GM18519 (cell line): ENCODE data around the gene TAL1.
A peak's percentile ranks its signal among the peaks of the same experiment; 100 is the strongest.

Experiments used
- ATAC-seq: cut with Tn5 transposase; IDR thresholded peaks from one replicate; pipeline ENCODE4 v1.9.1; 2021; ENCODE audit warnings: mild to moderate bottlenecking, moderate library complexity; ENCODE audit not compliant: unreplicated experiment, low FRiP score

Gene TAL1

GRCh38 chr1:47189844-47190508 lies 42.0 kb downstream of the TAL1 start, which contains the start of gene PDZK1IP1:
PDZK1IP1 (minus strand) TSS chr1:47190036; CDS start chr1:47189932, 104 bp downstream.
- no peak for ATAC-seq

GRCh38 chr1:47188791-47189785 lies 42.9 kb downstream of the TAL1 start:
- ATAC-seq = no peak

GRCh38 chr1:47187926-47188250 lies 44.1 kb downstream of the TAL1 start:
- no peak for ATAC-seq

DNA sequence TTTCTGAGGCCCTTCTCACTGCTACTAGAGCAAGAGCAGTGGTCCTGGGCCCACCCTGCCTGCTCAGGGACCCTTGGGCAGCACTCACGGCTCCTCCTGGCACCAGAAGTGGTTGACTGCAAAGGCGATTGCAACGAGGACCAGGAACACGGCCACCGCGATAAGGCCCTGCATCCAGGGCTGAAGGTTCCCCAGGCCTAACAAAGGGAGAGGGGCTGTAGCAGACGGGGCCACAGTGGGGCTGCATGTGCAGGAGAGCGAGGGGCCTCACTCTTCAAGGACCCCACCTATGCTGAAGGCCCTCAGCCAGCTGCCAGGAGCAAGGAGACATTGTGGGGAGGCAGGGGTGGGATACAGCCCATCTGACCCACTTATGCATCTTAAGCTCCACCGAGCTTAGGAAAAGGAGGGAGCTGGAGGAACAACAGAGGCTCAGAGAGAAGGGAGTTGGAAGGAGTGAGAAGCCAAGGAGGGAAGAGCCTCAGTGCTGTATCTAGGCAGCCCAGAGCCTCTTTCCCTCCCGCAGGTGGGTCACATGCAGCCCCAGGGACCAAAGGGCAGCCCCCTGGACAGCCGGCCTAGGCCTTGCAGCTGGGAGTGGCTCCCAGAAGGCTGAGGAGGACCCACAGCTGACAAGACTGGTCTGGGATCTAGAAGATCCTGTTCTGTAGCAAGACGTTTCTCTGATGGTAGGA lies 44.6 kb downstream of the TAL1 start:
- no peak for ATAC-seq

DNA sequence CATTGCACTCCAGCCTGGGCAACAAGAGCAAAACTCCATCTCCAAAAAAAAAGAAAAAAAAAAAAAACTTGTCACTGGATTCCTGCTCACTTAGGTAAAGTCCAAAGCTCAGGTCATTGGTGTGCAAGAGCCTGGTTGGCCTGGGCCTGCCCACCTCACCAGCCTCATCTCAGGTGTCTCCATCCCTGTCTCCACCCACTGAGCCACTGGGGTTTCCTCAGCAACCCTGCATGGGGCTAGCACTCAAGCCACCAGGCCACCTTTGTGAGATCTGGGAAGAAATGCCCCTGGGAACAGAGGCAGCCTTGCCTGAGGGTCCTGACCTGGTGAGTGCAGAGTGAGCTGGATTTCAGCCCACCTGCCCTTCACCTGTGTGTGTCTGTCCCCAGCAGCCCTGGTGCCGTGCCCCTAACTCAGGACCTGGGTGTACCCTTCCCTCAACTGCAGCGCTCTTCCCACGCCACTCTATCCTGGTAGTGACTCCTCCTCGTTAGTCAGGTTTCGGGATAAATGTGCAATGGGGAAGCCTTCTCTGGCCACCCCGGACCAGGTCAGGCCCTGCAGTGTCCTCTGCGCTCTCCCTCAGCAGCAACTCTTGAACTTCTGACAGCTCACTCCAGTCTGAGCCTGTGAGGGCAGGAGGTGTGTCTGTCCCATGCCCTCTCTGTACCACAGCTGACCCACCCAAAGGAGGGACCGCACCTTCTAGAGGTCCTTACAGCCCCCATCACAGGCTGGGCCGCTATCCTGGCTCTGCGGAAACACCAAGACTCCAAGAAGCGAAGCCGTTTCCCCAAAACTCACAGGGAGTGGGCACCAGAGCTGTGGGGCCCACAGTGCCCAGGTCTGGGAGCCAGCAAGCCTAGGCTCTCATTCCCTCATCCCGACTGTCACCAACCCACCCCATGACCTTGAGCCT lies 45.5 kb downstream of the TAL1 start:
- no peak for ATAC-seq

- no peak for ATAC-seq
Measured at GRCh38 chr1:47184822-47185677, 47.0 kb downstream of the TAL1 start.

DNA sequence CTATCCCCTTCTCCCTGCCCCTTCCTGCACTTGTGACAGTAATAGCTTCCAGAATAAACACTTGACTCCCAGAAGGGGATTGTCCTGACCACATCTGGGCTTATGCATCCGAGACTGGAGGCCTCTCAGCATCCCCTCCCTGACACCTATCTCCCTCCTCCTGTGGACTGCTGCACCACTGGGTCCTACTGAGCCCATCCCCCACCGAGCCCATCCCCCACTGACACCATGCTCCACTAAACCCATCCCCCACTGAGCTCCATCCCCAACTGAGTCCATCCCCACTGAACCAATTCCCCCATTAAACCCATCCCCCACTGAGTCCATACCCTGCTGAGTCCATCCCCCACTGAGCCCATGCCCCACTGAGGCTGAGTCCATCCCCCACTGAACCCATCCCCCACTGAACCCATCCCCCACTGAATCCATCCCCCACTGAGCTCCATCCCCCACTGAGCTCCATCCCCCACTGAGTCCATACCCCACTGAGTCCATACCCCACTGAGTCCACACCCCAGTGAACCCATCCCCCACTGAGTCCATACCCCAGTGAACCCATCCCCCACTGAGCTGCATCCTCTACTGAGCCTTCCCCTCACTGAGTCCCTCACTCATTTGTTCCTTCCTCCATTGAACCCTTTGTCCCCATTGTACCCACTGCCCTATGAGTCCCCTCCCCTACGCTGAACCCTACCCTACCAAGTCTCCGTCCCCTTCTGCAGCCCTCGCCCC lies 47.8 kb downstream of the TAL1 start:
- ATAC-seq = no peak

- ATAC-seq = no peak
Measured at GRCh38 chr1:47183308-47184089, 48.5 kb downstream of the TAL1 start.

DNA sequence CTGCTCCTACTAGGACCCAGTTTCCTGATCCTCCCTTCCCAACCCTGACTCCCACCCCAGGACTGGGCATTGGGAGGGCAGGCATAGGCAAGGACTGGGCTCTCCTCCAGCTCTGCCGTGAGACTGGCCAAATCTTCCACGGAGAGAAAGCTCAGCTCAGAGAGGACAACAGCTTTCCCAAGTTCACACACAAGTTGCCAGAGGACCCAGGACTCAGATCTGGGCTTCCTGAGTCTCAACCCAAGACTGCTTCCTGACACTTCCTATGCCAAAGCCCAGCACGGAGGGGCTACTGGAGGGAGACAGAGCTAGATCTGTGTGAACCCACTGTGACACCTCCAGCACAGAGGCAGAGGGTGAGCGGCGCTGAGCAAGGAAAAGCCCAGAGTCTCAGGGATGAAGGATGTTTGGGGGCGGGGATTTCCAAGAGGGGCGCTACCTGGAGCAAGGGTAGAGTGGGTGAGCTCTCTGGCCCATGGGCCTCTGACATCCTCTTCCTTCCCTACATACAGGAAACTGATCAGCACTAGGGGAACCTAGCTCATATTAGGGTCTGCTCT lies 49.3 kb downstream of the TAL1 start:
- ATAC-seq = no peak

- ATAC-seq = no peak
Measured at GRCh38 chr1:47181955-47182675, 49.9 kb downstream of the TAL1 start.

GRCh38 chr1:47181095-47181954 lies 50.7 kb downstream of the TAL1 start:
- ATAC-seq = no peak

GRCh38 chr1:47180603-47181094 lies 51.4 kb downstream of the TAL1 start:
- ATAC-seq = no peak

DNA sequence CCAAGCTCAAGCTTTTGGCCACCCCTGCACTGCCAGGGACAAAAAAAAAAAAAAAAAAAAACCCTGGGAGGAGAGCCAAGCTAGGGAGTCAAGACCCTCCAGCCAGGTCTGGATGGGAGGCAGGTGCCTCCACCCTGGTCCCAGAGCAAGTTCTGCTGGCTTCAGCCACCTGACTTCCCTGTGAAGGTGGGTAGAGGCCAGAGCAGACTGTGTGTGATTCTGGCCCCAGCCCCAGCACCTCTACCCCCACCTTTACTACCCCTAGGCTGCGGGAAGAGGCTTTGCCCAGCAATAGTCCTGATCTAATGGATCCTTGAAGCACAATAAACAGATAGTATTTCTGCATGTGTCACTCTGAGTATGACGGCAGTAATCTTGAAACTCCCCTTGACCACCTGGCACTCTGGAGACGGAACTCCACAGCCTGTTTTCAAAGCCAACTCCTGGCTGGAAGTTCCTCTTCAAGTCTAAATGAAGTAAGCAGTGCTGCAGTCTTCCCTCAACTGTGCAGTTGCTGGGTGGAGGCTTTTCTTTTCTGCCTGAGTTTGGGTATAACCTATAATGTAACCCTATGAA lies 51.9 kb downstream of the TAL1 start:
- ATAC-seq = no peak

GRCh38 chr1:47179017-47179987 lies 52.7 kb downstream of the TAL1 start:
- ATAC-seq = peak; percentile 87
